ENCODE data around the gene SFXN2. TPM values are rescaled to one million over a fixed set of nuclear protein-coding genes. Genes with fewer than 3 reads are reported as not detected.
"Not testable (repeated sequence)": the region's sequence is repeated elsewhere in the genome, so short reads cannot be mapped to it uniquely, and the experiment has no call there.

SFXN2 gene
- total and polyA plus RNA-seq, 9 donors, result 6.2 to 31.2 (median 15.4) TPM

- Histone ChIP-seq H3K36me3 (no peaks in the 10 kb centered on the region), H3K4me3 (no peak overlapping the region), H3K27ac (no peak overlapping the region), H3K27me3 (no peaks in the 10 kb centered on the region), H3K4me1 (ENCODE audit: insufficient read depth) (peaks cover 4% of the 10 kb centered on the region), H3K9me3 (no peaks in the 10 kb centered on the region)
- WGBS, 3 donors, result 54 to 64% (median 63%) methylated on average over 2 of the region's 2 CpGs
- intact Hi-C loops (cut with DNase I), result no loop called here
- no peak for DNase-seq
- TF ChIP-seq POLR2A (IDR thresholded peaks at IDR 0.05) (no peak), CTCF (IDR thresholded peaks at IDR 0.05) (no peak), EP300 (IDR thresholded peaks at IDR 0.05) (no peak)
Observed at GRCh38 chr10:102741726-102742237, 27.3 kb downstream of the SFXN2 start.

- H3K36me3 ChIP-seq; intact Hi-C loops (cut with DNase I); H3K4me3 ChIP-seq; H3K27me3 ChIP-seq; H3K27ac ChIP-seq; DNase-seq; H3K9me3 ChIP-seq; H3K4me1 ChIP-seq (ENCODE audit: insufficient read depth): not testable (repeated sequence)
- whole genome bisulfite sequencing, 3 donors, result 81 to 85% (median 83%) methylated on average over 5 of the region's 5 CpGs
Observed at GRCh38 chr10:102742313-102742712, 27.9 kb downstream of the SFXN2 start.

GRCh38 chr10:102743078-102743587 lies 28.7 kb downstream of the SFXN2 start:
- H3K36me3 ChIP-seq, result no peaks in the 10 kb centered on the region
- TF ChIP-seq CTCF (IDR thresholded peaks at IDR 0.05), result no peak
- TF ChIP-seq POLR2A (IDR thresholded peaks at IDR 0.05), result no peak
- no peak for TF ChIP-seq EP300 (IDR thresholded peaks at IDR 0.05)
- peak overlapping the region; percentile 36 for H3K4me3 ChIP-seq
- intact Hi-C loops (cut with DNase I), result no loop called here
- H3K27me3 ChIP-seq, result no peaks in the 10 kb centered on the region
- WGBS, 3 donors, result 26 to 34% (median 28%) methylated on average over 7 of the region's 7 CpGs
- H3K4me1 ChIP-seq (ENCODE audit: insufficient read depth), result peaks cover 4% of the 10 kb centered on the region
- DNase-seq, result no peak
- H3K27ac ChIP-seq, result no peak overlapping the region
- H3K9me3 ChIP-seq, result no peaks in the 10 kb centered on the region

- Histone ChIP-seq H3K4me3 (peak within 1 kb of the TSS; percentile 81), H3K9me3 (no peaks in the 10 kb centered on the region), H3K36me3 (no peaks in the 10 kb centered on the region), H3K4me1 (ENCODE audit: insufficient read depth) (peaks cover 4% of the 10 kb centered on the region), H3K27ac (peak within 1 kb of the TSS; percentile 11 to 41), H3K27me3 (no peaks in the 10 kb centered on the region)
- intact Hi-C loops (cut with DNase I), result no loop called here
- TF ChIP-seq POLR2A (IDR thresholded peaks at IDR 0.05), result peak; percentile 48
- no peak for TF ChIP-seq CTCF (IDR thresholded peaks at IDR 0.05)
- no peak for TF ChIP-seq EP300 (IDR thresholded peaks at IDR 0.05)
- 1% methylated on average over 37 of the region's 37 CpGs for WGBS, 3 donors
- peak; percentile 96 to 97 (median 96) for DNase-seq
Observed at GRCh38 chr10:102743588-102744373, 29.3 kb downstream of the SFXN2 start, which contains the start of gene WBP1L. WBP1L (plus strand) TSS chr10:102743948; CDS start chr10:102744054, 106 bp downstream.

All from ovary (tissue), 9 donors.